ENCODE measurements around the gene RPS17. TPM values are rescaled to one million over a fixed set of nuclear protein-coding genes. Genes with fewer than 3 reads are reported as not detected.

Gene RPS17
- total and polyA plus RNA-seq, 10 of the 15 experiments (the other 5 are each of a cell fraction or from before 2014, with no cell fraction given) = 1,223 to 7,871 (median 3,879) TPM

- TF ChIP-seq MLLT1 (IDR thresholded peaks at IDR 0.05) (no peak), NKRF (conservative IDR thresholded peaks at IDR 0.05) (no peak)
Observed at GRCh38 chr15:82572311-82572710, 32.1 kb upstream of the RPS17 start (continued).

GRCh38 chr15:82571722-82572222, 31.5 kb upstream of the RPS17 start:
- Histone ChIP-seq H3K4me2 (ENCODE audit: control insufficient read depth, insufficient read depth) (no peak overlapping the region), H3K4me3 (no peak overlapping the region), H3K27ac (ENCODE audit: control insufficient read depth, insufficient read depth) (no peak overlapping the region), H3K36me3 (ENCODE audit: control insufficient read depth in 2 of 2, insufficient read depth in 2 of 2, low read length in 1 of 2) (no peaks in the 10 kb centered on the region), H4K20me1 (ENCODE audit: control insufficient read depth, insufficient read depth) (no peaks in the 10 kb centered on the region), H3K79me2 (ENCODE audit: control insufficient read depth, insufficient read depth, low read length) (no peaks in the 10 kb centered on the region), H2AFZ (ENCODE audit: control insufficient read depth, low read depth, low read length) (no peak overlapping the region), H3K9ac (ENCODE audit: control insufficient read depth, insufficient read depth, low read length) (no peak overlapping the region), H3K4me1 (ENCODE audit: control insufficient read depth, insufficient read depth, low read length) (no peaks in the 10 kb centered on the region), H3K27me3 (replicated peaks in 1 of 2; ENCODE audit: control insufficient read depth in 2 of 2, insufficient read depth in 2 of 2, low read length in 1 of 2) (peaks cover 5 to 12% of the 10 kb centered on the region in 2 experiments; a peak in 3 of 4 replicates), H3K9me3 (replicated peaks; ENCODE audit: control insufficient read depth, insufficient read depth, low read length) (no peaks in the 10 kb centered on the region)
- CTCF ChIA-PET = no interaction called here
- ATAC-seq (no peak), DNase-seq (ENCODE audit: low read depth, low spot score) (no peak), FAIRE-seq (no peak)
- TF ChIP-seq RCOR1 (conservative IDR thresholded peaks at IDR 0.05; ENCODE audit: low read depth, low read length) (no peak), IRF3 (IDR thresholded peaks at IDR 0.05) (no peak)
- SMC1A ChIA-PET (ENCODE audit: uncharacterized antibody, unreplicated experiment) = interaction anchor here (0.8 kb wide), 1 partner anchor 537 kb away, joined by 3 read pairs; no protein-coding TSS in a partner anchor
- POLR2A ChIA-PET = interaction anchor here (0.7 kb wide), 1 partner anchor 153 kb away, joined by 3 read pairs; no protein-coding TSS in a partner anchor
- RAD21 ChIA-PET (ENCODE audit: unreplicated experiment) = no interaction called here
- in situ Hi-C loops (cut with MboI) = no loop called here
- intact Hi-C loops (cut with micrococcal nuclease; ENCODE audit: unreplicated experiment) = no loop called here
- 4% methylated on average over 16 of the region's 17 CpGs for WGBS (ENCODE audit: insufficient coverage, insufficient replicate concordance, low lambda C conversion rate, missing lambda C conversion rate)
- BruUV-seq (replicated peaks) = no TSS peak
